ENCODE results near the gene URI1.
"Not testable (repeated sequence)": the region's sequence is repeated elsewhere in the genome, so short reads cannot be mapped to it uniquely, and the experiment has no call there.

URI1 gene, protein sequence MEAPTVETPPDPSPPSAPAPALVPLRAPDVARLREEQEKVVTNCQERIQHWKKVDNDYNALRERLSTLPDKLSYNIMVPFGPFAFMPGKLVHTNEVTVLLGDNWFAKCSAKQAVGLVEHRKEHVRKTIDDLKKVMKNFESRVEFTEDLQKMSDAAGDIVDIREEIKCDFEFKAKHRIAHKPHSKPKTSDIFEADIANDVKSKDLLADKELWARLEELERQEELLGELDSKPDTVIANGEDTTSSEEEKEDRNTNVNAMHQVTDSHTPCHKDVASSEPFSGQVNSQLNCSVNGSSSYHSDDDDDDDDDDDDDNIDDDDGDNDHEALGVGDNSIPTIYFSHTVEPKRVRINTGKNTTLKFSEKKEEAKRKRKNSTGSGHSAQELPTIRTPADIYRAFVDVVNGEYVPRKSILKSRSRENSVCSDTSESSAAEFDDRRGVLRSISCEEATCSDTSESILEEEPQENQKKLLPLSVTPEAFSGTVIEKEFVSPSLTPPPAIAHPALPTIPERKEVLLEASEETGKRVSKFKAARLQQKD

DNA sequence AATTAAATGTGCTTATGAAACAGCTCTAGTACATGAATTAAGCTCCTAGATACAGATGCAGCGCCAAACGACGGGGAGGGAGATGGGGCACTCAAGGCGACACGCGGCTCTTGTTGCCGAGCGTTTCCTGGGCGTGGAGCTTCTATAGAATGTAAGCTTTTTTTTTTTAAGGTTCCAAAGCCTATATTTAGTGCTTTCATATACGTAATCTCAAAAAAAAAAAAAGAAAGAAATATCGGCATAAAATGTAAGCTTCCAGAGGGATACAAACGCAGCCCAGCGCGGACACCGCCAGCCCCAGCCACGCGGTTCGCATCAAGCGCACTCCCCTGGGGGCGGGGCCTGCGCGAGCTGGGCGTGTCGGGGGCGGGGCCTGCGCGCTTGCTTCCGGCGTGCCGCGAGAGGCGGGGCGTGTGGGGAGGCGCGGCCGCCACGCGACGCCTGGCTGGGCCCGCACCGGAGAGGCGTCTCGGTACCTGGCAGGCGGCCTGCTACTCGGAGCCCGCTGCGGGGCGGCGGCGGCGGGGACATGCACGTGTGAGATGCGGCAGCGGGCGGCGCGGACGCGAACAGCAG is at the start of gene URI1:
Gene URI1 (plus strand): TSS at position 412 of the 576 bp plus-strand sequence. CDS start 309 bp downstream, outside the sequence.
- DNase-seq (ENCODE audit: low read depth in 2 of 2) = peak; percentile 82 to 94

DNA sequence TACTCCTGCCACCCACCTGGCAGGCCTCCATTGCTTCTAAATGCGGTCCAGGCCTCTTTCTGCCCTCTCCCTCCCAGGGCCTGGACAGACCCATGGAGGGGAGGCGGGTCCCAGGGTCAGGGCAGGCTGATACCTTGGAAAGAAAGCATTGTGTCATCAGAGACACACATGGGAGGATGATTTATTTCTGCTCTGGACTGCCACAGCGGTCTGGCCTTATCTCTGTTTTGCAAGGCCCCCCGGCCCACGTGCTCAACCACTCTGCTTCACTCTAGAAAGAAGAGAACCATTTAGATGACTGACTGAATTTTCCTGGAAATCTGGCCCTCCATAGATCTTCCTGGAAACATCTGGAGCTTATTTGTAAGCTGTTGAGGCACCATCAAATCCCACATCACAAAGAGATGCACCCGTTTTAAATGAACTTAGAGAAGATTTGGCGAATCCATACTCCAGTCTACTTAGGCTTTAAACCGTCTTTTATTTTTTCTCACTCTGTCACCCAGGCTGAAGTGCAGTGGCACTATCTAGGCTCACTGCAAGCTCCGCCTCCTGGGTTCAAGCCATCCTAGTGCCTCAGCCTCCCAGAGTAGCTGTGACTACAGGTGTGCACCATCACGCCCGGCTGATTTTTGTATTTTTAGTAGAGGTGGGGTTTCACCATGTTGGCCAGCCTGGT is 48.3 kb upstream of the URI1 start:
- no peak for DNase-seq (ENCODE audit: low read depth in 2 of 2)

DNA sequence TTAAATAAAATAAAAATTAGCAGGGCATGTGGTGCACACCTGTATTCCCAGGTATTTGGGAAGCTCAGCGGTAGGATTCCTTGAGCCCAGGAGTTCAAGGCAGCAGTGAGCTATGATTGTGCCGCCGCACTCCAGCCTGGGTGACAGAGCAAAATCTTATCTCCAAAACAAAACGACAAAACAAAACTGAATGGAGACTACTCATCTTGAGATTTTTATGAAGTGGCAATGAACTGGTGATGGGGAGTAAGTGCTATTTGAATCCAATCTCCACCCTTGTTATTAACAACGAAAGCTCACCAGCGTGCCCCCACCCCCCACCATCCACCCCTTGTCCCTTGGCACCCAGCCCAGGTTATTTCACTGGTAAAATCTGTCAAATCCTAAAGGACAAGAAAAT is 45.2 kb upstream of the URI1 start:
- no peak for DNase-seq (ENCODE audit: low read depth in 2 of 2)

DNA sequence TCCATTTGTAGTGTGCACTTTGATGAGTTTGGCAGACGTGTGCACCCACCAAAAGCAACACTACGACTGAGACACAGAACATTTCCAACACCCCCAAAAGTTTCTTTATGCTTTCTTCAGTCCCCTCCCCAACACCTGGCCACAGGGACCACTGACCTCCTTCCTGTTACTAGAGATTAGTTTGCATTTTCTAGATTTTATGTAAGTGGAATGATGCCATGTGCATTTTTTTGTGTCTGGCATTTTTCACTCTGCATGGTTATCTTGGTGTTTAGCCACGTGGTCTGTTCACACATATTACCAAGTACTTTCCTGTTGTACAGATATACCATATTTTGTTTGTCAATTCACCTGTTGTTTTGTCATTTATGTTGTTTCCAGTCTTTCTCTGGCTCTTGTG is 44.6 kb upstream of the URI1 start:
- no peak for DNase-seq (ENCODE audit: low read depth in 2 of 2)

DNA sequence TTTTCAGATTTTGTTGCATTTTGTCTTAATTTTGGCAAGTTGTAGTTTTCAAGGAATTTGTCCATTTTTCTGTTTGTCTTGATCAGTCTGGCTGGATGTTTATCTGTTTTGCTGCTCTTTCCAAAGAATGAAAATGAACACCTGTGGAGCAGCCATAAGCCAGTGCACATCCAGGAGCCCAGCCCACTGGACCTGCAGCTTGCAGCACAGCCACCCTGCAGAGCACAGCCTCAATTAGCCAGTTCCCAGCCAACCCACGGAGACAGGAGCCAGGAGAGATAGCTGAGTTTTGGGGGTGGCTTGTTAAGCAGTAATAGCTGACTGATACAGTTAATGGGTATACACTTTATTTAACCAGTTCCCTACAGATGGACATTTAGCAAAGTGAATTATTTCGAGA is 38.0 kb upstream of the URI1 start:
- DNase-seq (ENCODE audit: low read depth in 2 of 2) = no peak

GRCh38 chr19:29908963-29909944 is 32.8 kb upstream of the URI1 start:
- DNase-seq (ENCODE audit: low read depth in 2 of 2) = no peak

- DNase-seq (ENCODE audit: low read depth in 2 of 2) = no peak
These were observed 27.1 kb upstream of the URI1 start for GRCh38 chr19:29914933-29915332.

- not testable (repeated sequence) for DNase-seq (ENCODE audit: low read depth in 2 of 2)
These were observed 26.2 kb upstream of the URI1 start for GRCh38 chr19:29915832-29916231.

DNA sequence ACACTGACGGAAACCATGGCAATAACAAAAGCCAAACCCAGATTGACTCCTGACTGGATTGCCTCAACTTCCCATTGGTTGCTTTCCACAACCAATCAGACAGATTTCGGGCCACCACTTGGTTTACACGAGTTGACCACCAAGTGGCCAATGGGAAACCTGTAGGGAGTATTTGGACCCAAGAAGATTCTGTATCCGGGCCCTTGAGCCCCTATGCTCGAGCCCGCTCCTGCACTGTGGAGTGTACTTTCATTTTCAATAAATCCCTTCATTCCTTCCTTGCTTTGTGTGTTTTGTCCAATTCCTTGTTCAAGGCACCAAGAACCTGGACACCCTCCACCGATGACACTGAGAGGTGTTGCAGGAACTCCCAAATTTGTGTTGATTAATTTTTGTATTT is 24.1 kb upstream of the URI1 start:
- no peak for DNase-seq (ENCODE audit: low read depth in 2 of 2)

- no peak for DNase-seq (ENCODE audit: low read depth in 2 of 2)
These were observed 23.1 kb upstream of the URI1 start for GRCh38 chr19:29918891-29919290.

DNA sequence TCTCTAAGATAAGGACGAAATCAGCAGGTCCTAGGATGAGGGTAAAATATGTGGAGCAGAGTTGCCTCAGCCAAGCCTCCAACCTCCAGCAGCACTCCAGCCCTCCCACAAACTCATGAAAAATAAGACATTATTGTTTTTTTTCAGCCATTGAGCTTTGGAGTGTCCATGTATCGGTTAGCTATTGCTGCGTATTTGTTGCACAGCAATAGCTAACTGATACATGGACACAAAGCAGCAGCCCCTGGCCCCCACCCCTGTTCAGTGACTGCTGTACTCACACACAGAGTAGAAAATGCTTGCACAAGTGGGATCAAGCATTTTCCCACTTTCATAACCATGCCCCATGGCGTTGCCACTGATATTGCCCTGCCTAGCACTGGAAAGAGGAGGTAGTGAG is 19.1 kb upstream of the URI1 start:
- DNase-seq (ENCODE audit: low read depth in 2 of 2) = no peak

- no peak for DNase-seq (ENCODE audit: low read depth in 2 of 2)
These were observed 18.4 kb upstream of the URI1 start for GRCh38 chr19:29923653-29924052.

GRCh38 chr19:29926031-29926430 is 16.0 kb upstream of the URI1 start:
- DNase-seq (ENCODE audit: low read depth in 2 of 2) = no peak

GRCh38 chr19:29926801-29927200 is 15.2 kb upstream of the URI1 start:
- no peak for DNase-seq (ENCODE audit: low read depth in 2 of 2)

GRCh38 chr19:29927944-29928625 is 14.0 kb upstream of the URI1 start:
- DNase-seq (ENCODE audit: low read depth in 2 of 2) = no peak

DNA sequence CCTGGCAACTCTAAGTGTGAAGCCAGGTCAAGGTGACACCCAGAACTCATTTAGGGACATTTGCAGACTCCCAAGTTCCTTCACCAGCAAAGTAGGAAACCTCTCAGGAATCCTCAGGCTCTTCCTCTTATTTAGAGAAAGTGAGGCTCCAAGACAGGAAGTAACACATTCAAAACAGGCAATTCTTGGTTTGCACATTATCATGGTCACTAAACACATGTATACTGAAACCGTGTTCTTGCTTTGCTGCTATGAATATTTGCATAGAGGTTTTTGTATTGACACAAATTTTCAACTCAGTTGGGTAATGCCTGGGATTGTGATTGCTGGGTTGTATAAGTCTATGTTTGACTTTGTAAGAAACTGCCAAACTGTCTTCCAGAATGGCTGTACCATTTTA is 13.2 kb upstream of the URI1 start:
- no peak for DNase-seq (ENCODE audit: low read depth in 2 of 2)

GRCh38 chr19:29934257-29934656 is 7.8 kb upstream of the URI1 start:
- DNase-seq (ENCODE audit: low read depth in 2 of 2) = no peak

DNA sequence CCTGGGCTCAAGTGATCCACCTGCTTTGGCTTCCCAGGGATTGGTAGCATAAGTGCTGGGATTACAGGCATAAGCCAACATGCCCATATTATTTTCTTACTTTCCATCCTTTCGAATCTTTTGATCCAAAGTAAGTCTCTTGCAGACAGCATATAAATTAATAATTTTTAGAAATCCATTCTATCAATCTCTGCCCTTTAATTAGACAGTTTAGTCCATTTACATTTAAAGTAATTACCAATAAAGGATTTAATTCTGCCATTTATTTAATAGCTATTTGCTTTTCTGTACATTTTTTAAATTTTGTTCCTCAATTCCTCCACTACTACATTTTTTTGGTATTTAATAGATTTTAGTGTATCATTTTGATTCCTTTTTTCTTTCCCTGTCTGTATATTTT is 7.3 kb upstream of the URI1 start:
- no peak for DNase-seq (ENCODE audit: low read depth in 2 of 2)

- no peak for DNase-seq (ENCODE audit: low read depth in 2 of 2)
These were observed 5.6 kb upstream of the URI1 start for GRCh38 chr19:29936409-29936808.

DNA sequence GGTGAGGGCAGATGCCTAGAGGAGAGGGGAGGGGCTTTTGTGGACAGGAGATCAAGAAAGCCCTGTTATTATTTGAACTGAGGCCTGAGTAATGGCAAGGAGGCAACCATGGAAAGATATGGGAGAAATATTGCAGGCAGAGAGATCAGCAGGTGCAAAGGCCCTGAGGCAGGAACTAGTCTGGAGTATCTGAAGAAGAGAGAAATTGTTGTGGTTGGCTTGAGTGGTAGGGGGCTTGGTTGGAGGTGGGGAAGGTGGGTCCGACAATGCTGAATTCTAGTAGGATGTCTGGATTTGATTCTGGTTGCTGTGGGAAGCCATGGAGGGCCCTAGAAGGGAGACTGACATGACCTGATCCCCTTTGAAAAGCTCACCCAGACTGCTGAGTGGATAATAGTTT is 2.4 kb upstream of the URI1 start:
- DNase-seq (ENCODE audit: low read depth in 2 of 2) = no peak
